Lung microvascular endothelial cell (primary cell): Measurements from ENCODE around the gene RECQL5. TPM values are rescaled to one million over a fixed set of nuclear protein-coding genes. Genes with fewer than 3 reads are reported as not detected.

ENCODE experiments used
- DNase-seq, 2 donors: peaks; one replicate each; pipeline versions ENCODE4 v3.0.0 to v3.0.0-alpha.2; 2010; ENCODE audit warnings: low read depth in 2 of 2
- total RNA-seq: library from RNA; depleted of rRNA; stranded (reverse); fragments of >200 nt; gene quantifications from 2 replicates; pipeline ENCODE4 v1.2.1, GENCODE V29; 2014

Gene RECQL5
- total RNA-seq: 9.6 and 15.7 TPM in 2 replicates

- peak; percentile 99 for DNase-seq
Observed at GRCh38 chr17:75666959-75667790, at the start of gene RECQL5, which contains the start of gene SAP30BP. RECQL5 (minus strand) TSS chr17:75667154; CDS start chr17:75666557, 597 bp downstream. SAP30BP (plus strand) TSS chr17:75667338; CDS start chr17:75667373, 35 bp downstream.

DNA sequence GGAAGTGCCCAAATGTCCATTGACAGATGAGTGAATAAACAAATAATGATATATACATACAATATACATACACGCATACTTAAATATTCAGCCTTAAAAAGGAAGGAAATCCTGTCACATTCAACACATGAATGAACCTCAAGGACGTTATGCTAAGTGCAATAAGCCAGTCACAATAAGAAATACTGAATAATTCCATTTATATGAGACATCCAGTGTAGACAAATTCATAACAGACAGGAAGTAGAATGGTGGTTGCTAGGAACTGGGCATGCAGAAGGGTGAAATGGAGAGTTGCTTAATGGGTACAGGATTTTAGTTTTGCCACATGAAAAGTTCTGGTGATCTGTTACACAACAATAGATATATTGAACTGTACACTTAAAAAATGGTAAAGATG, 45.5 kb upstream of the RECQL5 start:
- DNase-seq: no peak

DNA sequence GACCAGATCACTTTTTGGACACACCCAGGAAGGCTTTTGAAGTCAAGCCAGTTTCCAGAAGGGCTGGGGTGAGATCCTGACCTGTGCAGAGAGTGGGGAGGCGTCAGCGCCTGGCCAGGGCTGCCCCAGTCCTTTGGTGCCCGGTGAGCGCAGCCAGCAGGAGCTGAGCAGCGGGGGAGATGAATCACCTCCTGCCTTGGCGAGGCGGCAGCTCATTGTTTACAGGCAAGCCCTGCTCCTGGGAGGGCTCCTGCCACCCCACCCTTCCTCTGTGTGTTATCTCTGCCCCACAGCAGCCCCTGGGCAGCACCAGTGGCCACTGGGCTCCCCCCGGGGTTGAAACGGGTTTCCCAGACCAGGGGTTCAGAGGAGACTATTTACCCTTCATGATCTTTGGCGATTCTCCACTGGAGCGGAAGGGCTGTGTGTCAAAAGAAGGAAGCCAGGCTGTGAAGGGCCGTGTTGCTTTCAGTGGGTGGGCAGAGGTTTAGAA, 40.2 kb upstream of the RECQL5 start:
- DNase-seq: peak; percentile 93

GRCh38 chr17:75706042-75706728, 39.2 kb upstream of the RECQL5 start:
- DNase-seq: no peak

DNA sequence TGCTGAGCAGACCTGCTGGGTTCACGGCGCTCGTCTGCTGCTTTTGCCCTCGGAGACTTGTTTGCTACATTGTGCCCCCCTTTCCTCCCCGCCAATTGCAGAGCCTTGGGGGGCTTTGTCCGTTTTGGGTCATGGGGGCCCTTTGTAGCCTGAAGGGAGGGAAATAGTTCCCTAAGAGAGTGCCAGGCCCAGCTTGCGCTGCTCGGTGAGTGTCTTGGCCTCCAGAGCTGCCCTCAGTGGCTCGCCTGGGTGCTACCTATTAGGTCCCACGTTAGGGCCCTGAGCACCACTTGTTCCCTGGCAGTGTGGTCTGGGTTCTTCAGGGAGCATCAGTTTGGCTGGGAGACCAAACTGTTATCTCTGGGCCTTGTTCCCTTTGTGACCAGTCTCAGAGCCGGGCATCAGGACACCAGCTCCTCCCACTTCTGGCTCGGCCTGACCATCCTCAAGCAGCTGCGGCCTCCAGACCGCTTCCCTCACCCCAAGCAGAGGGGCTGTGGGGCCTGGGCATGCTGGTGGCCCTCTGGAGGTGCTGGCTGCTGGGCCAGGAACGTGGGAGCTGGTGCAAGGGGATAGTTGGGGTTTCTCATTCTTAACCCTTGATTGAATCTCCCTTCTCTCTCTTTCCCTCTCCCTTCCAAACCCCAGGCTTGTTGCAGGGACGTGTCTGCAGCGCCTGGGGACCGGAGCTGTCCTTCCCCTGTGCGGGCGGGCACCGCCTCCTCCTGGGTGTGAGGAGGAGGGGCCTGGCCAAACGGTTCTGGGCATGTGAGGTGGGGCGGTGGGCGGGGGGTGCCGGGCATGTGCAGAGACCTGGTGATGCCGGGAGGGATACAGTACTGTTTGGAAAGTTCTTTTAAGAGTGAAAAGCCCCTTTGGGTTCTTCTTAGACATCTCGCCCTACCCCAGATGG, 38.3 kb upstream of the RECQL5 start:
- DNase-seq: no peak

DNA sequence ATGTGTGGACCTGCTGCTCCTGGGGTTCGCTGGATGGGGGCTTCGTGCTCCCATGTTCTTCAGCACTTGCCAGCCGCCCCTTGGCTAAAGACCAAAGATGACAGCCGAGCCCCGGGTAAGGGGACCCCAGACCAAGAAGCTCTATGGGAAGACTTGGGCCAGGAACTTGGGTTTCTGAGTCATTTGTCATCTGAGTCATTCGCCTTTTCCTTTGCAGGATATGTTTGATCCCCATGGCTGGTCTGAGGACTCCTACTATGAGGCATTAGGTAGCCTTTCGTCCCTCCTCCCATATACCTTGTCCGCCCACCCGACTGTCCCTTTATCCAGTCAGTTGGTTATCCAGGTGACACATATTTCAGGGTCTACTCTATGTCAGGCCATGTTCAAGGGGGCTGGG, 36.6 kb upstream of the RECQL5 start:
- DNase-seq: peak in 1 of 2 donors; percentile 78

DNA sequence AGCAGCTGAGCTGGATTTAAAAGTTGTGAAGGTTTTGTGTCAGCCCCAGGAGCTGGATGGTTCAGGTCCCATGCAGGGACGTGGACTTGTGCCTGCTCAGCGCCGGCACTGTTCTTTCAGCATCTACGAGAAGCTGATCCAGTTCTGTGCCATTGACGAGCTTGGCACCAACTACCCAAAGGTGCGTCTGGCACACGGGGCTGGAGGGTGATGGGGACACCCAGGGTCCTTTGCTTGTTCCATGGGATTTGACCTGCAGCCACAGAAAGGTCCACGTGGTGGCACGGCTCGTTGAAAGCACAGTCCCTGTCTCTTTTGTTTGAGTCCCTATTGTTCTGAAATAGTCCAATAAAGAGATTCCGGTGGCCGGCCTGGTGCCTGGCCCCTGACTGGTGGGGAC, 36.2 kb upstream of the RECQL5 start:
- DNase-seq: no peak

DNA sequence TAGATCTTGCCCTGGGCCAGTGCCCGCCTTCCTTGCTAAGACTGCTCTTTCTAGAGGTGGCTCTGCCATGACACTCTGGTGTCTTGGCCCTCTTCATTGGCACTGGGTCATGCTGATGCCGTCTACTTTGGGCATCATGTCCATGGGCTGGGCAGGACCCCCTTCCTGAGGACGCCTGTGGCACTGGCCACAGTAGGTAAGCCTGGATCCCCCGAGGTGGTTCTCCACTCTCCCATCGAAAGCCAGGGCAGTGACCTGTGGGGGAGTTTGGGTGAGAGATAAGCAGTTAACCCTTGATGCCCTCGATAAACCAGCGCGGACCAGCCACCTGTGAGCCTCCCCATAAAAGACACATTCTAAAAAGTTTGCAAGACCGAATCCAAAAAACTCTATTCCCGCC, 34.3 kb upstream of the RECQL5 start:
- no peak for DNase-seq

DNA sequence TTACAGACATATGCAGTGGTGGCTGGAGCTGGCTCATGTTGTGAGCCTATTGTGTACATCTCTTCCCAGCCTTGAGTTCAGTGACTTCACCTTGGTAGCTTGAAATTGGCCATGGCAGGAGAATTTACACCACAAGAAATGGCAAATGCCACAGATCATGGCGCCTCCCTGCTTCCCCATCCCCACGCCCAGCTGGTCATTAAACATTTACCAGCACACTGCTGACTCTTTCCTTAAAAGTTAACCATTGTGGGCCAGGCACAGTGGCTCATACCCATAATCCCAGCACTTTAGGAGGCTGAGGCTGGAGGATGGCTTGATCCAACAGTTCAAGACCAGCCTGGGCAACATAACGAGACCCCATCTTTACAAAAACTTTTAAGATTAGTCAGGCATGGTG, 31.7 kb upstream of the RECQL5 start:
- DNase-seq: no peak

DNA sequence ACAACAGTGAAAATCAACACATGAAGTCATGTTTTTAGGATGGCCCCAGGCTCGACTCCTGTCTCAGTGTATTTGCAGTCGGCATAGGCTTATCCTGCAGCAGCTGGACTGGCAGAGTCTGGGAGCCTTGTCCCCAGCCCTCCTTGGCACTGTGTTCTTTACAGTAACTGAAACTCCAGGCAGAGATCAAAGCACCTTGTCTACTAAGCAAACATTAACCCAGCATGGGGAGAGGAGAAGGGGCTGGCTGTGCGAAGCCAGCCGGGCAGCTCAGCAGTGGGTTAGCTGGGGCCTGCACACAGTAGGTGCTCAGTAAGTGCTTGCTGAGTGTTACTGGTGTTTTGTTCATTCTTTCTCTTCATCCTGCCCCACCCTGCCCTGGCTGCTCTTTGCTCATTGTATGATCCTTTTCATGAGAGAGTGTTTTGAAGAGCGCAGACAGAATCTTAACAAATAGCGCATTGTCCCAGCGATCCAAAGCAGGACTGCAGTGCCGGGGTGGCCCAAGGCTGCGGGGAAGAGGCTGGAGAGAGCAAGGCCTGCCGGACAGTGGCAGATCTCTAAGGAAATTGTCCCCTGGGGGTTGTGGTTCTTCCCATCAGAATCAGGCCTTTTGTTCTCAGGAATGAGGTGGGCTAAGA, 30.8 kb upstream of the RECQL5 start:
- no peak for DNase-seq

- no peak for DNase-seq
Observed at GRCh38 chr17:75695830-75696271, 28.9 kb upstream of the RECQL5 start.

- peak in 1 of 2 donors; percentile 29 for DNase-seq
Observed at GRCh38 chr17:75695141-75695829, 28.3 kb upstream of the RECQL5 start.

DNA sequence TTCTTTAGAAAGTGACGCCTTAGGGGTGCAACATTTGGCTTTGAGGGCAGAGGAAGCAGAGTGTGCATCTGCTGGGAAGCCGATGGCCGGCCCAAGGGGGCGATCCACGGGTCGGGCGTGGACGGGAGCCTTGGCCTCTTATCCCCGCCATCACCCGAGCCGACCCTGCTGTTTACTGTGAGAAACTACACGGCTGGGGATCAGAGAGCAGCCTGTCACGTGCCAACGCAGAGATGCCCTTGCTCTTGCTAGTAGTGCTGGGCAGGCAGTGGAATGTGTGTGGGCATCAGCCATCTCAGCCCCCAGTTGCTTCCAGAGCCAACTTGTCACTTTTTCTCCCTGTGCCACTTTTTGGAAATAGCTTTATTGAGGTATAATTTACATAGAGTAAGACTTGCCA, 27.6 kb upstream of the RECQL5 start:
- DNase-seq: no peak

DNA sequence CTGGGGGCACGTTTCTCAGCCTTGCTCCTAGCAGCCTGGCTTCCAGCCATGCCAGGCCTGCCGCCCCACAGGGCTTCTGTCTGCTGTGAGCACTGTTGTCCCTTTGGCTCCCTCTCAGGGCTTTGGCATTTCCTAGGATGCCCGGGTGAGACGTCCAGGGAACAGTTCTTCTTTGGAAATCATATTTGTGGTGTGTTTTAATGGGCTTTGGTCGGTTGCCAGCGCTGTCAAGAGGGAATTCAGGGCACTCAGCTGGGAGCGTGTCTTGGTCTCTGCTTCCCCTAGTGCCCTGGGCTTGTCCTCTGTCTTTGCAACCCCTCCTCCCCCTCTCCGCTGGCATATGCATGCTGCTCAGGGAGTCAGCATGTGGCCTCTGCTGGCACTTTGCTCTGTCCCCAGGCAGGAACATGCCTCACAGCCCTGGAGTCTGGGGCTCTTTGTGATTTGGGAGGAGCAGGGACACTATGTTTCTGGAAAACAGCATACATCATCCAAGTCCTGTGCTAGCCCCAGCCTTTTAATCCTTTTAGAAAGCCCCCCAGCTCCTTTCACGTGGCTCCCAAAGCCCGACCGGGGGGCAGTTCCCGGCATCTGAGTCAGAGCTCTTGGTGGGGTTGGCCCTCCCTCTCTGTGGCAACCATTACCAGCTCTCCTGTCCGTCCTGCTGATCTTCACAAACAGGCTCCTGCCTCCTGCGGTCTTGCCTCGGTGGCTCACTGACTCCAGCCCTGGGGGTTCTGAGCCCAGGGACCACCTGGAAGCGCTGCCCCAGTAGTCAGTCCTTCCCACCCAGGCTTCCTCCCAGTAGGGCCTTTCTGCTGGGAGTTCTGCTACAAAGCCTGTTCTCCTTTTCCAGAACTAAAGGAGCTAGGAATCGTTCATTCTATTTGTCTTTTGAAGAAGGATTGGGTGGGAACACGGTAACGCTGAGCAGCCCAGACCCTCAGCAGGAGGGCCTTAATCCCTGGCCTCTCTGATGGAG, 26.8 kb upstream of the RECQL5 start:
- DNase-seq: peak in 1 of 2 donors; percentile 54

DNA sequence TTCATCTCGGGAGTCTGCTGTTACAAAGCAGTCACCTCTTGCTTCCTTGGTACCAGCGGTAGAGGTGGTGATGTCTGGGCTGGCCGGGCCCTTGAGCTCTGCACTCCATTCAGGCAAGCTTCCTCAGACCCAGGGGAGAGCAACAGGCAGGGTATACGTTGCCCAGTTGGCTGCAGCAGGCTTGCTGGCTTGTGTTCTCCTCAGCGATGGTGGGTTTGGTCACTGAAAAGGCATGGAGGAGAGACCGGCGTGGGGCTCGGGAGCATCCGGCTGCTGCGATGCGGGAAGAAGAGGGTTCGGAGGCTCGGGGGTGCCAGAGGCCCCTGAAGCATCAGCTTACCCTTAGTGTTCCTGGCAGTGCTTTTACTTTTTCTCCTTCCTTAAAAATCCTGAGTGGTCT, 26.0 kb upstream of the RECQL5 start:
- no peak for DNase-seq

DNA sequence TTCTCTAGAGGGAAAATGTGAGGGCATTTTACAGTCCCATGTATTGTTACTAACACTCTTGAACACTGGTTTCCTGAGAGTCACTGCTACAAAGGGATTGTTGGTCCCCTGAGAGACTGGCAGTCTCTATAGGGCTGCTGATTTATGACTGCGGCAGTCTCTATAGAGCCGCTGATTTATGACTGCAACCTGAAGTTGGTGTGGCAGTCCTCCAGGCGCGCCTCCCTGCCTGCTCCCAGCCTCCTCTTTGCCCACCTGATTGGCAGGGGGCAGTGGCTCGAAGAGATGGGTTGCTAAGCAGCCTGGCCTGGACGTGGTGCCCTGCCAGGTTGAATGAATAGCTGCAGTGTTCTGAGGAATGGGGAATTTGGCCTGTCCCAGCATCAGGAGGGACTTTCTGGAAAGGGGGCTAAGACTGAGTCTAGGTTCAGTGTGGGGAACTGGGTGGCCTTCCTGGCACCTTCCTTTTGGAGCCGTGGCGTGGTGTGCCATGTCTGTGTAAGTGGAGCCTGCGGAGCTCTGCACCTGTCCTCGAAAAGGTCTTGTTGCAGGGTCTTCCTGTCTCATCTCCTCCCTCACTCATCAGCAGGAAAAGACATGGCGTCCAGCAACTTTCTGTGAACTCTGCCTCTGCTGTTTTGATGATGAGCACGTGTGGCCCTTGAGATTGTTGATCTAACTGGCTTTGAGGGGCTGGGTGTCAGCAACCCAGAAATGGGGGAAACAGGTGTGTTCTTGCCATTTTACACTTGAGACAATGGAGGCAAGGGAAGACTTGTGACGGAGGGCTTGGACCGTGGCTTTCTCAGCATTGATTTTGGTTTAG, 25.1 kb upstream of the RECQL5 start:
- DNase-seq: no peak

GRCh38 chr17:75691371-75691791, 24.4 kb upstream of the RECQL5 start:
- peak in 1 of 2 donors; percentile 58 for DNase-seq

DNA sequence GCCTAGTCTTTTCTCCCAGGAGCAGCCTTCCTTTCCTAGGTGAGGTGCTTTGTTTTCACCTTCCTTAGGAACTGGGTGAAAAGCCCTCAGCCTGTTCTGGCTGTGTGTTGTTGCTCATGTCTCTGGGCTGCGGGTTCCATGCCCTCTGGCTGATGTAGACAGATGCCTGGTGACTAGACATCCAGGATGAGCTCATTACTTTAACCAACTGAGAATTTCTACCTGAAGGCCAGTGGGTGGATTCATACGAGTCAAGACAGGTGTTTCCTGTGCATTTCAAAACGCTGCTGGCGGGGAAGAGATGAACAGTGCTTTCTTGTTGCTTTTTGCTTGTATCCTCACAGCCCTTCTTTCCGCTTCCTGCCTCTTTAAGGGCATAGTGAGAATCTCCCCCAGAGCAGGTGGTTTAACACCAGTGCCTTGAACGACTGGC, 22.5 kb upstream of the RECQL5 start:
- DNase-seq: peak in 1 of 2 donors; percentile 49
